ENCODE data around the gene H19. TPM values are rescaled to one million over a fixed set of nuclear protein-coding genes. Genes with fewer than 3 reads are reported as not detected.

The H19 gene
- polyA plus RNA-seq, 1 of the 3 experiments (the other 2 are of a cell fraction), result 3.7 TPM

DNA sequence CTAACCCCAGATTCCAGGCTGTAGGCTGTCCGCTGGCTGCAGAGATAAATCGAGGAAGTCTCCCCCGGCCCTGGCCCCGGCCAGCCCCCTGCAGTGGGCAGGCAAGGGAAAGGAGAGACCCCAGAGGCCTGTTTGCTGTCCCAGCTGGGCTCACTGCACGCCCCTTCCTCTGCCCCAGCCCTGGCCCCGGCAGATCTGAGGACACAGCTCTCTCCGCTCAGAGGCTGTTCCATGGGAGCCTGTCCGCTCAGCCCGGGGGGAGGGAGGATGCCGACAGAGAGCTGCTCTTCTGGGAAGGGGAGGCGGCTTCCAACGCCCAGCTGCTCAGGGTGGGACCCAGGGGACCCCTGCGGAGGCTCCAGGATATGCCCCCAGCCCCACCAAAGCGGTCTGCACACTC is 37.7 kb upstream of the H19 start:
- H3K36me3 ChIP-seq (replicated peaks in 1 of 2; ENCODE audit: control insufficient read depth in 1 of 2, insufficient read depth in 2 of 2, low read length in 1 of 2), result no peaks in the 10 kb centered on the region
- no peaks in the 10 kb centered on the region for H3K27me3 ChIP-seq (ENCODE audit: insufficient read depth)
- WGBS (ENCODE audit: low lambda C conversion rate), result no CpG with 5 or more reads among the region's 14 CpGs

DNA sequence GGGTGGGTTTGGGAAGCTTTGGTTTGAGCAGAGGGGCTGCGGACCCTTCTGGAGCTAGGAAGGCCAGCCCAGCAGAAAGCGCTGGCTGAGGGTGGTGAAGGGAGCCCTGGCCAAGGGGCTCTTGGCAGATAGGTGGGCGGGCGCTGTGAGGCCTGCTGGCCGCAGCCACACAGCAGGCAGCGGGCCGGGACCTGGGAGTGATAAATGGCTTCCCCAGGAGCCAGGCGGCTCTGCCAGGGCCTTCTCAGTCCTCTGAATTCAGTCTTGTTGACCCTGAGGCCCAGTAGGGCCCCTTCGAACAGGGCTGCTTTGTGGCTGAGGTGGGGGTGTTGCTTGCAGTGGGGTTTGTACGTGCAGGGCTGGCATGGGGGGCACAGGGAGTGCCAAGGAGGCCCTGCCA is 33.4 kb upstream of the H19 start:
- no peaks in the 10 kb centered on the region for H3K9me3 ChIP-seq
- POLR2A ChIA-PET, result interaction anchor here (1.5 kb wide), 1 partner anchor 96 kb away, joined by 5 read pairs; no protein-coding TSS in a partner anchor
- CTCF ChIA-PET, result interaction anchor here (0.9 to 22.7 kb wide), 4 partner anchors 8 to 338 kb away, joined by 3 to 1098 read pairs (median 9); partner anchors contain the start of gene IGF2
- H3F3A ChIP-seq (replicated peaks; ENCODE audit: insufficient read depth), result no peaks in the 10 kb centered on the region
- no peaks in the 10 kb centered on the region for H4K20me1 ChIP-seq (ENCODE audit: insufficient read depth)
- DNase-seq, result no peak
- no peak for TF ChIP-seq RAD21 (IDR thresholded peaks at IDR 0.05; ENCODE audit: low read length)
- TF ChIP-seq, protein P1, sequence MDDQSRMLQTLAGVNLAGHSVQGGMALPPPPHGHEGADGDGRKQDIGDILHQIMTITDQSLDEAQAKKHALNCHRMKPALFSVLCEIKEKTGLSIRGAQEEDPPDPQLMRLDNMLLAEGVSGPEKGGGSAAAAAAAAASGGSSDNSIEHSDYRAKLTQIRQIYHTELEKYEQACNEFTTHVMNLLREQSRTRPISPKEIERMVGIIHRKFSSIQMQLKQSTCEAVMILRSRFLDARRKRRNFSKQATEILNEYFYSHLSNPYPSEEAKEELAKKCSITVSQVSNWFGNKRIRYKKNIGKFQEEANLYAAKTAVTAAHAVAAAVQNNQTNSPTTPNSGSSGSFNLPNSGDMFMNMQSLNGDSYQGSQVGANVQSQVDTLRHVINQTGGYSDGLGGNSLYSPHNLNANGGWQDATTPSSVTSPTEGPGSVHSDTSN (IDR thresholded peaks at IDR 0.05), result no peak
- TF ChIP-seq, protein P2, sequence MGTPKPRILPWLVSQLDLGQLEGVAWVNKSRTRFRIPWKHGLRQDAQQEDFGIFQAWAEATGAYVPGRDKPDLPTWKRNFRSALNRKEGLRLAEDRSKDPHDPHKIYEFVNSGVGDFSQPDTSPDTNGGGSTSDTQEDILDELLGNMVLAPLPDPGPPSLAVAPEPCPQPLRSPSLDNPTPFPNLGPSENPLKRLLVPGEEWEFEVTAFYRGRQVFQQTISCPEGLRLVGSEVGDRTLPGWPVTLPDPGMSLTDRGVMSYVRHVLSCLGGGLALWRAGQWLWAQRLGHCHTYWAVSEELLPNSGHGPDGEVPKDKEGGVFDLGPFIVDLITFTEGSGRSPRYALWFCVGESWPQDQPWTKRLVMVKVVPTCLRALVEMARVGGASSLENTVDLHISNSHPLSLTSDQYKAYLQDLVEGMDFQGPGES (IDR thresholded peaks at IDR 0.05; ENCODE audit: low read depth, low read length), result no peak
- no peaks in the 10 kb centered on the region for H3K79me2 ChIP-seq (ENCODE audit: insufficient read depth)
- H3K4me2 ChIP-seq, result no peak overlapping the region
- H3K27ac ChIP-seq (ENCODE audit: low read depth in 2 of 2, low read length in 1 of 2), result no peak overlapping the region
- no peak overlapping the region for H3K9ac ChIP-seq
- H3K9me2 ChIP-seq, result no peaks in the 10 kb centered on the region
- WGBS (ENCODE audit: low lambda C conversion rate), result no CpG with 5 or more reads among the region's 10 CpGs
- H2AFZ ChIP-seq (ENCODE audit: low read depth), result no peak overlapping the region
- no peaks in the 10 kb centered on the region for H3K4me1 ChIP-seq (ENCODE audit: control insufficient read depth in 1 of 2, insufficient read depth in 2 of 2, low read depth in 1 of 2, low read length in 1 of 2)
- H3K36me3 ChIP-seq (replicated peaks in 1 of 2; ENCODE audit: control insufficient read depth in 1 of 2, insufficient read depth in 2 of 2, low read length in 1 of 2), result no peaks in the 10 kb centered on the region
- no peaks in the 10 kb centered on the region for H3K27me3 ChIP-seq (ENCODE audit: insufficient read depth)
- no peak overlapping the region for H3K4me3 ChIP-seq (ENCODE audit: low read depth in 2 of 2, low read length in 1 of 2)

More for the DNA sequence above, 37.7 kb upstream of the H19 start:
- Histone ChIP-seq H3K79me2 (ENCODE audit: insufficient read depth) (no peaks in the 10 kb centered on the region), H3K9me2 (no peaks in the 10 kb centered on the region), H2AFZ (ENCODE audit: low read depth) (no peak overlapping the region), H3K9me3 (no peaks in the 10 kb centered on the region), H4K20me1 (ENCODE audit: insufficient read depth) (no peaks in the 10 kb centered on the region), H3K27ac (ENCODE audit: low read depth in 2 of 2, low read length in 1 of 2) (no peak overlapping the region), H3K9ac (no peak overlapping the region), H3F3A (replicated peaks; ENCODE audit: insufficient read depth) (no peaks in the 10 kb centered on the region), H3K4me1 (ENCODE audit: control insufficient read depth in 1 of 2, insufficient read depth in 2 of 2, low read depth in 1 of 2, low read length in 1 of 2) (no peaks in the 10 kb centered on the region), H3K4me3 (ENCODE audit: low read depth in 2 of 2, low read length in 1 of 2) (no peak overlapping the region), H3K4me2 (no peak overlapping the region)
- ChIA-PET CTCF (interaction anchor here (0.8 to 22.7 kb wide), 13 partner anchors 12 to 382 kb away, joined by 3 to 1098 read pairs (median 6); partner anchors contain the start of genes IGF2 and SYT8), POLR2A (interaction anchor here (0.9 to 2.6 kb wide), 4 partner anchors 80 to 104 kb away, joined by 3 to 20 read pairs (median 6); partner anchors contain the start of gene IGF2)
- no peak for DNase-seq
- TF ChIP-seq GABPA (IDR thresholded peaks at IDR 0.05; ENCODE audit: low read depth) (no peak), NFIC (IDR thresholded peaks at IDR 0.05; ENCODE audit: borderline replicate concordance) (no peak), POLR2AphosphoS5 (IDR thresholded peaks at IDR 0.05; ENCODE audit: low read depth, low read length) (no peak), RXRA (IDR thresholded peaks at IDR 0.05; ENCODE audit: borderline replicate concordance, low read depth) (no peak), EZH2phosphoT487 (IDR thresholded peaks at IDR 0.05; ENCODE audit: borderline replicate concordance, low read depth) (no peak), TAF1 (IDR thresholded peaks at IDR 0.05; ENCODE audit: borderline replicate concordance, low read depth, low read length) (no peak), ELF1 (IDR thresholded peaks at IDR 0.05) (no peak), RFX5 (IDR thresholded peaks at IDR 0.05; ENCODE audit: low read length) (no peak), MXI1 (IDR thresholded peaks at IDR 0.05; ENCODE audit: low read depth, low read length) (no peak), YY1 (IDR thresholded peaks at IDR 0.05; ENCODE audit: low read depth) (no peak), FOSL2 (IDR thresholded peaks at IDR 0.05; ENCODE audit: borderline replicate concordance, low read depth) (no peak), MEF2A (IDR thresholded peaks at IDR 0.05; ENCODE audit: borderline replicate concordance, low read depth) (no peak), FOXJ3 (CRISPR knock-in tag; IDR thresholded peaks at IDR 0.05) (no peak)
- TF ChIP-seq, protein P3, sequence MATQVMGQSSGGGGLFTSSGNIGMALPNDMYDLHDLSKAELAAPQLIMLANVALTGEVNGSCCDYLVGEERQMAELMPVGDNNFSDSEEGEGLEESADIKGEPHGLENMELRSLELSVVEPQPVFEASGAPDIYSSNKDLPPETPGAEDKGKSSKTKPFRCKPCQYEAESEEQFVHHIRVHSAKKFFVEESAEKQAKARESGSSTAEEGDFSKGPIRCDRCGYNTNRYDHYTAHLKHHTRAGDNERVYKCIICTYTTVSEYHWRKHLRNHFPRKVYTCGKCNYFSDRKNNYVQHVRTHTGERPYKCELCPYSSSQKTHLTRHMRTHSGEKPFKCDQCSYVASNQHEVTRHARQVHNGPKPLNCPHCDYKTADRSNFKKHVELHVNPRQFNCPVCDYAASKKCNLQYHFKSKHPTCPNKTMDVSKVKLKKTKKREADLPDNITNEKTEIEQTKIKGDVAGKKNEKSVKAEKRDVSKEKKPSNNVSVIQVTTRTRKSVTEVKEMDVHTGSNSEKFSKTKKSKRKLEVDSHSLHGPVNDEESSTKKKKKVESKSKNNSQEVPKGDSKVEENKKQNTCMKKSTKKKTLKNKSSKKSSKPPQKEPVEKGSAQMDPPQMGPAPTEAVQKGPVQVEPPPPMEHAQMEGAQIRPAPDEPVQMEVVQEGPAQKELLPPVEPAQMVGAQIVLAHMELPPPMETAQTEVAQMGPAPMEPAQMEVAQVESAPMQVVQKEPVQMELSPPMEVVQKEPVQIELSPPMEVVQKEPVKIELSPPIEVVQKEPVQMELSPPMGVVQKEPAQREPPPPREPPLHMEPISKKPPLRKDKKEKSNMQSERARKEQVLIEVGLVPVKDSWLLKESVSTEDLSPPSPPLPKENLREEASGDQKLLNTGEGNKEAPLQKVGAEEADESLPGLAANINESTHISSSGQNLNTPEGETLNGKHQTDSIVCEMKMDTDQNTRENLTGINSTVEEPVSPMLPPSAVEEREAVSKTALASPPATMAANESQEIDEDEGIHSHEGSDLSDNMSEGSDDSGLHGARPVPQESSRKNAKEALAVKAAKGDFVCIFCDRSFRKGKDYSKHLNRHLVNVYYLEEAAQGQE (IDR thresholded peaks at IDR 0.05; ENCODE audit: low read depth, low read length), result no peak
- TF ChIP-seq, protein P4, sequence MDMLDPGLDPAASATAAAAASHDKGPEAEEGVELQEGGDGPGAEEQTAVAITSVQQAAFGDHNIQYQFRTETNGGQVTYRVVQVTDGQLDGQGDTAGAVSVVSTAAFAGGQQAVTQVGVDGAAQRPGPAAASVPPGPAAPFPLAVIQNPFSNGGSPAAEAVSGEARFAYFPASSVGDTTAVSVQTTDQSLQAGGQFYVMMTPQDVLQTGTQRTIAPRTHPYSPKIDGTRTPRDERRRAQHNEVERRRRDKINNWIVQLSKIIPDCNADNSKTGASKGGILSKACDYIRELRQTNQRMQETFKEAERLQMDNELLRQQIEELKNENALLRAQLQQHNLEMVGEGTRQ (IDR thresholded peaks at IDR 0.05; ENCODE audit: borderline replicate concordance, low read depth, low read length), result no peak
